Left ventricle myocardium inferior (tissue), 1 donor: ENCODE data around the gene CAMK1D. TPM values are rescaled to one million over a fixed set of nuclear protein-coding genes. Genes with fewer than 3 reads are reported as not detected.

ENCODE experiments used
- DNase-seq: peaks from one replicate; pipeline ENCODE4 v3.0.0-alpha.2; 2020
- H3K27ac ChIP-seq: fragments of 200-600 bp; replicated peaks from 2 replicates; pipeline ENCODE4 v1.8.0; 2021
- H3K27me3 ChIP-seq: fragments of 200-600 bp; 2 replicates; pipeline ENCODE4 v1.8.0; 2021; ENCODE audit warnings: low read depth
- H3K36me3 ChIP-seq: fragments of 200-600 bp; 2 replicates; pipeline ENCODE4 v1.8.0; 2021
- H3K4me1 ChIP-seq: fragments of 200-600 bp; 2 replicates; pipeline ENCODE4 v1.8.0; 2021
- H3K4me3 ChIP-seq: fragments of 200-600 bp; 2 replicates; pipeline ENCODE4 v1.8.0; 2021; ENCODE audit warnings: mild to moderate bottlenecking, moderate library complexity
- H3K9me3 ChIP-seq: fragments of 200-600 bp; replicated peaks from 2 replicates; pipeline ENCODE4 v1.8.0; 2021
- intact Hi-C: fragments of 100-400 bp; cut with micrococcal nuclease; formaldehyde crosslinking; loops from one replicate; pipeline ENCODE4 v1.11.0; 2022
- total RNA-seq: library from RNA; stranded (reverse); fragmentation: NEBNext Ultra II Directional; extraction: Animal tissue kit (Norgen Biotek cat#: 25700); gene quantifications from one replicate; pipeline ENCODE4 v1.2.1, GENCODE V29; 2021
- TF ChIP-seq, protein P1 (sequence below): fragments of 200-600 bp; IDR thresholded peaks from 2 replicates; pipeline ENCODE4 v1.8.0; 2021; ENCODE audit warnings: antibody characterized with exemption, mild to moderate bottlenecking, borderline replicate concordance
- donor health status: DM: no; HTN: yes; CAD: no; lungs with severe emphysema.

Gene CAMK1D
- total RNA-seq, 1 donor from 2014 or later = 2.5 TPM

DNA sequence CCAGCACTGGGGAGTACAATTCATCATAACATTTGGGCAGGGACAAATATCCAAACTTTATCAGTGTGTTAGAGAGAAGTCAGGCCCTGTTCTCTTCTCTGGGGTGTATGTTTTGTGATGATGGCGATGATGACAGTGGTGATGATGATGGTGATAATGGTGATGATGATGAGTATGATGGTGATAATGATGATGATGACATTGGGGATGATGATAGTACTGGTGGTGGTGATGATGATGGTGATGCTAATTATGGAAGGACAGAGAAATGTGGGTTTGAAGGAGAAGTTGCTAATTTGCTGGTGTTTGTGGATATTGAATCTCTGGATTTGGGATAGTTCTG, 64.0 kb downstream of the CAMK1D start:
- no peaks in the 10 kb centered on the region for H3K36me3 ChIP-seq
- no peak overlapping the region for H3K4me3 ChIP-seq
- TF ChIP-seq, protein P1, sequence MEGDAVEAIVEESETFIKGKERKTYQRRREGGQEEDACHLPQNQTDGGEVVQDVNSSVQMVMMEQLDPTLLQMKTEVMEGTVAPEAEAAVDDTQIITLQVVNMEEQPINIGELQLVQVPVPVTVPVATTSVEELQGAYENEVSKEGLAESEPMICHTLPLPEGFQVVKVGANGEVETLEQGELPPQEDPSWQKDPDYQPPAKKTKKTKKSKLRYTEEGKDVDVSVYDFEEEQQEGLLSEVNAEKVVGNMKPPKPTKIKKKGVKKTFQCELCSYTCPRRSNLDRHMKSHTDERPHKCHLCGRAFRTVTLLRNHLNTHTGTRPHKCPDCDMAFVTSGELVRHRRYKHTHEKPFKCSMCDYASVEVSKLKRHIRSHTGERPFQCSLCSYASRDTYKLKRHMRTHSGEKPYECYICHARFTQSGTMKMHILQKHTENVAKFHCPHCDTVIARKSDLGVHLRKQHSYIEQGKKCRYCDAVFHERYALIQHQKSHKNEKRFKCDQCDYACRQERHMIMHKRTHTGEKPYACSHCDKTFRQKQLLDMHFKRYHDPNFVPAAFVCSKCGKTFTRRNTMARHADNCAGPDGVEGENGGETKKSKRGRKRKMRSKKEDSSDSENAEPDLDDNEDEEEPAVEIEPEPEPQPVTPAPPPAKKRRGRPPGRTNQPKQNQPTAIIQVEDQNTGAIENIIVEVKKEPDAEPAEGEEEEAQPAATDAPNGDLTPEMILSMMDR = no peak
- no peaks in the 10 kb centered on the region for H3K9me3 ChIP-seq
- intact Hi-C loops = no loop called here
- peaks cover 14% of the 10 kb centered on the region for H3K4me1 ChIP-seq
- H3K27ac ChIP-seq = no peak overlapping the region
- DNase-seq = no peak
- peaks cover 3% of the 10 kb centered on the region for H3K27me3 ChIP-seq

DNA sequence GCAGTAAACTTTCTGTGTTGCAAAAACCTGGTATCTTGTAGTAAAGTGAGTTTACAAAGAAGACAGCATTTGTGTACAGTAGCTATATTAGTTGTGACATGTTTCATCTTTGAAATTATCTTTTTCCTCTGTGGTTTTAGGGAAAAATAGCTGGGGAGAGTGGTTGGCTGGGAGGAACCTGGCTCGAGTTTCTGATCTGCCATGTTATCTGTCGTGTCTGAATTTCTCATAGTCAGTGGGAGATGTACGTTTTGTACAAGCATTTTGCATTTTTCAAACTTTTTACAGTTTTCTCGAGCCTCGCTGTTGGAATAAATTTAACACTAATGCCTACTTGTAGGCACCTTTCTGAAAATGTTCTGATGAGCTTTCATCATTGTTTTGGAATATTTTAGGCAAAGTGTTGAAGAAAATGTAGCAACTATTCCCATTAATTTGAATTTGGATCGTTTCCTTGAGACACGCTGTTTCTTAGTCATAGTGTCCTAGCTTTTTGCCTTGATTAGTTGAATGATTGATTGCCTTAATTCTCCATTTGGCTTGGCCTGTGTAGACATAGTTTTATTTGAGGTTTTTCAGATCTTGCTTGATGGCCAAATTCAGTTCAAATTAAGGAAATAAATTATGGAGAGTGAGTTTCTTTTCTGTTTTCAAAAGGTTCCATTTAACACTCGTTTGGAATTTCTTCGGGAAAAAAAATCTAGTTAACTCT, 65.1 kb downstream of the CAMK1D start:
- intact Hi-C loops = no loop called here
- H3K36me3 ChIP-seq = no peaks in the 10 kb centered on the region
- no peak overlapping the region for H3K4me3 ChIP-seq
- no peaks in the 10 kb centered on the region for H3K9me3 ChIP-seq
- H3K27ac ChIP-seq = no peak overlapping the region
- H3K4me1 ChIP-seq = peaks cover 14% of the 10 kb centered on the region
- TF ChIP-seq, protein P1 = no peak
- no peaks in the 10 kb centered on the region for H3K27me3 ChIP-seq
- DNase-seq = no peak

DNA sequence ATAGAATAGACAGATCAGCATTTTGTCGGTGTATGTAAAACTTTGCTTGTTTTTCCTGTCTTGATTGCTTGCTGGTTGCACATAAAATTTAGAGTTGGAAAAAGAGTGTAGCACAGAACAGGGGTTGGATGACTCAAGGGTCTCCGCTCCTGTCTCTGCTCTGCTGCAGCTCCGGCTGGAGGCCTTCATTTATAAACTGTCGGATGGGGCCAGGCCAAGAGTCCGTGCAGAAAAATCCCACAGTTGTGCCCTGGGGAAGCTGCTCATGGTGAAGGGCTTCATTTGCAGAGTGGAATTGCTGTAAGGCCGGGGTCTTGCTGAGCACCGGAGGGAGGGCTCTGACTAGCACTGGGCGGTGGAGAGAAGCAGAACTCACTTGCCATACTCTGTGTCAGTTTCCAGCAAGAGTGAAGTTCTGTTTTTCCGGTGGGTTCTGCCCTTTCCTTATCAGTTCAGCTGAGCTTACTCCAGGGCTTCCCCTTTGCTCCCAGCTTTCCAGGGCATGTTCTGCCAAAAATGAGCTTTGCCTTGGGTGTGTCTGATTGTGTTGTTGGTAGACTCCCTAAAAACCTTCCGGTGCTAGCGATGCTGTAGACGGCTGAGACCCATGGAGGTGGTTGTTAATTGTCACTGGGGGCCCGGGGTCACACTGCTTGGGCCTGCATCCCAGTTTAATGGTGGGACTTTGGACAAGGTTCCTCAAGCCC, 67.2 kb downstream of the CAMK1D start:
- intact Hi-C loops = no loop called here
- Histone ChIP-seq H3K27ac (peak overlapping the region; percentile 35), H3K36me3 (no peaks in the 10 kb centered on the region), H3K4me1 (peaks cover 14% of the 10 kb centered on the region), H3K9me3 (no peaks in the 10 kb centered on the region), H3K4me3 (no peak overlapping the region), H3K27me3 (no peaks in the 10 kb centered on the region)
- TF ChIP-seq, protein P1 = no peak
- no peak for DNase-seq

DNA sequence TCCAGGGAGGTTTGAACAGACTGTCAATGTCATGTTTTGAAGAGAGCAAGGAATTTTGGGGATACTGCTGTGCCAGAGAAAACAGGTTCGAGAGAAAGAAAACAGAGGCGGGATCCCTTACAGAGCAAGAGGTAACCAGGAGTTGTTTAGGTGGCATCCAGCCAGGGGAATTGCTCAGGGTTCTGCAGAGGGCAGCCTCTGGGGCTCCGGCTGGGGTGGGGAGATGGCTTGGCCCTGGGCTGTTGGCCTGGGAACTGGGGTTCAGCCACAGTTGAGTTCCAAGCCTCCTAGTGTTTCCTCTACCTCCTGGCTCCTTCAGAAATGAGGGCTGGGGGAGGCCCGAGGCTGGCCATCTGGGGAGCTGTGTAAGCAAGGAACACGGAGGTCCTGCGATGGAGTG, 68.0 kb downstream of the CAMK1D start:
- no peaks in the 10 kb centered on the region for H3K36me3 ChIP-seq
- H3K4me3 ChIP-seq = no peak overlapping the region
- no peaks in the 10 kb centered on the region for H3K9me3 ChIP-seq
- TF ChIP-seq, protein P1 = no peak
- H3K27me3 ChIP-seq = no peaks in the 10 kb centered on the region
- H3K27ac ChIP-seq = peak overlapping the region; percentile 35
- intact Hi-C loops = no loop called here
- DNase-seq = no peak
- H3K4me1 ChIP-seq = peaks cover 14% of the 10 kb centered on the region

DNA sequence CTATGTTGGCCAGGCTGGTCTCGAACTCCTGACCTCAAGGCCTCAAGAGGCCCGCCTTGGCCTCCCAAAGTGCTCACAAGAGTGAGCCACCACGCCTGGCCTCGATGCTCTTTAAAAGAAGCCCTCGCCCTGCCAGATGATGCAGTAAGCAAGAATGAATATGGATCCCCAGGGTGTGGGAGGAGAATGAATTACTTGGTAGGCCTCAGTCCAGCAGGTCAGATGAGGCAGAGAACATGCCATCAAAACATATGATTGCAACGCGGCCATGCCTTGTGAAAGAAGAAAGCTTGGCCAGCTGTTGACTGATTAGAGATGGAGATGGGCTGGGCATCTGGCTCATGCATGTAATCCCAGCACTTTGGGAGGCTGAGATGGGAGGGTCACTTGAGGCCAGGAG, 68.7 kb downstream of the CAMK1D start:
- H3K9me3 ChIP-seq = no peaks in the 10 kb centered on the region
- peak; percentile 43 for DNase-seq
- no peaks in the 10 kb centered on the region for H3K36me3 ChIP-seq
- peak overlapping the region; percentile 57 for H3K27ac ChIP-seq
- H3K4me1 ChIP-seq = peaks cover 14% of the 10 kb centered on the region
- no peak overlapping the region for H3K4me3 ChIP-seq
- intact Hi-C loops = no loop called here
- H3K27me3 ChIP-seq = no peaks in the 10 kb centered on the region
- TF ChIP-seq, protein P1 = no peak
